Endothelial cell of umbilical vein (primary cell): ENCODE data around the gene ESRRA. TPM values are rescaled to one million over a fixed set of nuclear protein-coding genes. Genes with fewer than 3 reads are reported as not detected.

ENCODE experiments used
- BruUV-seq: library from RNA; stranded (reverse); fragments of 400-500 nt; replicated peaks from 2 replicates; lab custom pipeline; 2021; lab: Mats Ljungman, UMichigan
- CTCF ChIA-PET: fragments of 300-600, 350-600 bp; sonication (Branson Sonifier 250); formaldehyde crosslinking; loops from one replicate; lab custom pipeline; 2021; ENCODE audit warnings: antibody characterized with exemption, inconsistent platforms; lab: Charles Lee
- POLR2A ChIA-PET: fragments of 300-600, 350-600 bp; sonication (Branson Sonifier 250); formaldehyde crosslinking; loops from one replicate; lab custom pipeline; 2021; ENCODE audit warnings: antibody characterized with exemption, inconsistent platforms; lab: Charles Lee
- DNase-seq: peaks from one replicate; pipeline ENCODE4 v3.0.0-alpha.2; 2011; ENCODE audit warnings: low read depth, low spot score
- FAIRE-seq: peaks from 2 replicates; lab custom pipeline; 2011; peaks lifted over from hg19 to GRCh38; lab: Jason Lieb, UNC
- H2AFZ ChIP-seq: 2 replicates; pipeline ENCODE4 v1.6.0; 2012; ENCODE audit warnings: low read depth, low read length, control low read depth, inconsistent platforms
- H3K27ac ChIP-seq: 2 replicates; pipeline ENCODE4 v1.5.1; 2011; ENCODE audit warnings: low read depth, mild to moderate bottlenecking, control low read depth, low read length, moderate library complexity; ENCODE audit not compliant: insufficient read depth
- H3K27me3 ChIP-seq, 2 experiments: 2 replicates each; pipeline versions ENCODE4 v1.6.0 to v1.6.1; 2011; ENCODE audit warnings: low read length in 2 of 2, mixed read lengths in 1 of 2; ENCODE audit not compliant: control insufficient read depth in 2 of 2, insufficient read depth in 2 of 2
- H3K36me3 ChIP-seq, 2 experiments: 2 replicates in 1 of 2; 3 replicates in 1 of 2; pipeline ENCODE4 v1.5.1; 2011; ENCODE audit warnings: low read length in 2 of 2, mild to moderate bottlenecking in 1 of 2, moderate library complexity in 1 of 2; ENCODE audit not compliant: control insufficient read depth in 2 of 2, insufficient read depth in 2 of 2; ENCODE audit errors: extremely low read depth in 1 of 2
- H3K4me1 ChIP-seq: 3 replicates; pipeline ENCODE4 v1.5.1; 2011; ENCODE audit warnings: mild to moderate bottlenecking, low read length; ENCODE audit not compliant: control insufficient read depth, insufficient read depth; ENCODE audit errors: extremely low read depth
- H3K4me2 ChIP-seq: 2 replicates; pipeline ENCODE4 v1.6.1; 2011; ENCODE audit warnings: low read length, control low read depth, mixed read lengths; ENCODE audit not compliant: insufficient read depth
- H3K4me3 ChIP-seq, 3 experiments: fragments of 200-600 bp in 1 of 3; sonication (generic), shearing (Covaris generic) in 1 of 3; replicated peaks in 1 of 3; 2 replicates each; pipeline ENCODE4 v1.5.1; 2011 to 2016; ENCODE audit warnings: control low read depth in 3 of 3, low read length in 3 of 3, mild to moderate bottlenecking in 2 of 3, inconsistent platforms in 1 of 3, low read depth in 1 of 3, moderate library complexity in 1 of 3; ENCODE audit not compliant: insufficient read depth in 1 of 3
- H3K79me2 ChIP-seq: 2 replicates; pipeline ENCODE4 v1.6.0; 2012; ENCODE audit warnings: low read length, inconsistent platforms; ENCODE audit not compliant: control insufficient read depth, insufficient read depth
- H3K9ac ChIP-seq: replicated peaks from 2 replicates; pipeline ENCODE3; 2011; ENCODE audit warnings: low read length, control low read depth; ENCODE audit not compliant: insufficient read depth; ENCODE audit errors: extremely low read depth
- H3K9me1 ChIP-seq: replicated peaks from 3 replicates; pipeline ENCODE4 v1.6.0; 2011; ENCODE audit warnings: mild to moderate bottlenecking, low read length; ENCODE audit not compliant: control insufficient read depth, insufficient read depth; ENCODE audit errors: extremely low read depth
- H3K9me3 ChIP-seq: replicated peaks from 2 replicates; pipeline ENCODE4 v1.5.1; 2012; ENCODE audit warnings: low read length, inconsistent platforms; ENCODE audit not compliant: control insufficient read depth, insufficient read depth
- H4K20me1 ChIP-seq: replicated peaks from 2 replicates; pipeline ENCODE3; 2011; ENCODE audit warnings: mild to moderate bottlenecking, low read length; ENCODE audit not compliant: control insufficient read depth, insufficient read depth; ENCODE audit errors: extremely low read depth
- EZH2 ChIP-seq: IDR thresholded peaks from 2 replicates; pipeline ENCODE4 v1.6.1; 2012; ENCODE audit warnings: borderline replicate concordance, low read depth, mild to moderate bottlenecking, moderate library complexity, low read length, inconsistent platforms; ENCODE audit not compliant: severe bottlenecking
- FOS ChIP-seq: IDR thresholded peaks from 2 replicates; pipeline ENCODE4 v1.6.1; 2011; ENCODE audit warnings: mild to moderate bottlenecking, low read length, moderate library complexity, borderline replicate concordance; ENCODE audit not compliant: insufficient read depth
- GATA2 ChIP-seq: IDR thresholded peaks from 2 replicates; pipeline ENCODE4 v1.7.0; 2011; ENCODE audit warnings: low read depth, mild to moderate bottlenecking, moderate library complexity, mixed read lengths, low read length; ENCODE audit not compliant: insufficient read length, insufficient read depth
- JUN ChIP-seq: IDR thresholded peaks from 2 replicates; pipeline ENCODE4 v1.6.1; 2011; ENCODE audit warnings: borderline replicate concordance, low read depth; ENCODE audit not compliant: insufficient read length, insufficient read depth
- MYC ChIP-seq: IDR thresholded peaks from one replicate; pipeline ENCODE4 v1.6.1; 2011; ENCODE audit warnings: mild to moderate bottlenecking, low read depth, low read length
- POLR2A ChIP-seq: IDR thresholded peaks from 2 replicates; pipeline ENCODE4 v1.6.1; 2012; ENCODE audit warnings: low read depth, mild to moderate bottlenecking, control low read depth, low read length
- POLR2AphosphoS5 ChIP-seq: IDR thresholded peaks from 2 replicates; pipeline ENCODE4 v1.6.1; 2012; ENCODE audit warnings: low read depth, mild to moderate bottlenecking, control low read depth, low read length, moderate library complexity; ENCODE audit not compliant: insufficient read depth
- dilution Hi-C: fragments of 300-500 bp; cut with MboI; formaldehyde crosslinking; loops from one replicate; pipeline ENCODE4 v1.15.0; 2019; ENCODE audit warnings: low sequenced_read_pairs; ENCODE audit not compliant: extremely low pct_ligation_motif_present
- intact Hi-C: fragments of 100-400 bp; cut with micrococcal nuclease; formaldehyde crosslinking; loops from one replicate; pipeline ENCODE4 v1.10.0; 2022
- polyA plus RNA-seq, 4 experiments: library from polyadenylated mRNA; depleted of rRNA in 3 of 4; stranded (reverse) in 3 of 4; unstranded in 1 of 4; fragments of >200 nt; gene quantifications; 2 replicates each; pipeline versions ENCODE4 v1.2.1 to v1.2.3, GENCODE V29; 2011 to 2012; ENCODE audit warnings: missing spikeins in 1 of 4
- total RNA-seq: library from RNA; stranded (reverse); gene quantifications from 2 replicates; pipeline ENCODE4 v1.2.3, GENCODE V29; 2021
- TF ChIP-seq, protein P1 (sequence below), 2 donors: IDR thresholded peaks; 1 replicate in 1 of 2; 2 replicates in 1 of 2; pipeline ENCODE4 v1.5.1; 2011; ENCODE audit warnings: low read length in 2 of 2, mild to moderate bottlenecking in 2 of 2, moderate library complexity in 2 of 2, control low read depth in 1 of 2, inconsistent platforms in 1 of 2, low read depth in 1 of 2; ENCODE audit not compliant: insufficient read depth in 1 of 2; ENCODE audit errors: extremely low read depth in 1 of 2
- TF ChIP-seq, protein P2 (sequence below): IDR thresholded peaks from 2 replicates; pipeline ENCODE4 v1.6.1; 2011; ENCODE audit not compliant: insufficient read depth, insufficient read length

The ESRRA gene
- total and polyA plus RNA-seq, 2 donors (not counting 3 experiments of a cell fraction or from before 2014, with no cell fraction given): 17.2 to 37.4 TPM

DNA sequence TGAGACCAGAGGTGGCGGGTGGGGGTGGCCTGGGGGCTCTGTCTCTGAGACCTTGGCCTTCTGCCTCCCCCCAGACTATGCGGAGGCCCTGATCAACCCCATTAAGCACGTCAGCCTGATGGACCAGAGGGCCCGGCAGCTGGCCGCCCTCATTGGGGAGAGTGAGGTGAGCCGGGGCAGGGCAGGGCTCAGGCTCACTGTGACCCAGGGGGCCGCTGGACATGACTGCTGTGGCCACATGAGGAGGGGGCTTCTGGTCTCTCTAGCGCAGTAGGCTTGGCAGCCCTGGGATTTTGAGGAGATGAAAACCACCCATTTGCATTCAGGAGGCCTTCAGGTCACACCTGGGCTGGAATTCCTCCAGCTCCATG is 41.4 kb upstream of the ESRRA start:
- ChIA-PET POLR2A (no interaction called here), CTCF (interaction anchor here (0.9 to 2.7 kb wide), 5 partner anchors 13 to 91 kb away, joined by 3 to 24 read pairs (median 5); partner anchors contain the start of genes CATSPERZ and PLCB3)
- DNase-seq (no peak), FAIRE-seq (no peak)
- no TSS peak for BruUV-seq
- Histone ChIP-seq H3K9ac (no peak overlapping the region), H3K27ac (peak overlapping the region; percentile 83), H3K4me1 (peaks cover 42% of the 10 kb centered on the region), H3K4me2 (no peak overlapping the region), H3K79me2 (no peaks in the 10 kb centered on the region), H2AFZ (no peak overlapping the region), H3K4me3 (no peak overlapping the region), H3K9me1 (no peaks in the 10 kb centered on the region), H3K9me3 (no peaks in the 10 kb centered on the region), H3K36me3 (peaks cover 15 to 32% of the 10 kb centered on the region in 2 experiments), H4K20me1 (no peaks in the 10 kb centered on the region), H3K27me3 (no peaks in the 10 kb centered on the region)
- dilution Hi-C loops (no loop called here), intact Hi-C loops (loop anchor here (1.0 kb wide), 1 partner anchor 13 kb away; the partner anchor contains the start of gene PLCB3)
- no peak for TF ChIP-seq POLR2A
- no peak for TF ChIP-seq FOS
- no peak for TF ChIP-seq GATA2
- no peak for TF ChIP-seq JUN
- TF ChIP-seq, protein P1, sequence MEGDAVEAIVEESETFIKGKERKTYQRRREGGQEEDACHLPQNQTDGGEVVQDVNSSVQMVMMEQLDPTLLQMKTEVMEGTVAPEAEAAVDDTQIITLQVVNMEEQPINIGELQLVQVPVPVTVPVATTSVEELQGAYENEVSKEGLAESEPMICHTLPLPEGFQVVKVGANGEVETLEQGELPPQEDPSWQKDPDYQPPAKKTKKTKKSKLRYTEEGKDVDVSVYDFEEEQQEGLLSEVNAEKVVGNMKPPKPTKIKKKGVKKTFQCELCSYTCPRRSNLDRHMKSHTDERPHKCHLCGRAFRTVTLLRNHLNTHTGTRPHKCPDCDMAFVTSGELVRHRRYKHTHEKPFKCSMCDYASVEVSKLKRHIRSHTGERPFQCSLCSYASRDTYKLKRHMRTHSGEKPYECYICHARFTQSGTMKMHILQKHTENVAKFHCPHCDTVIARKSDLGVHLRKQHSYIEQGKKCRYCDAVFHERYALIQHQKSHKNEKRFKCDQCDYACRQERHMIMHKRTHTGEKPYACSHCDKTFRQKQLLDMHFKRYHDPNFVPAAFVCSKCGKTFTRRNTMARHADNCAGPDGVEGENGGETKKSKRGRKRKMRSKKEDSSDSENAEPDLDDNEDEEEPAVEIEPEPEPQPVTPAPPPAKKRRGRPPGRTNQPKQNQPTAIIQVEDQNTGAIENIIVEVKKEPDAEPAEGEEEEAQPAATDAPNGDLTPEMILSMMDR (IDR thresholded peaks at IDR 0.05; ENCODE audit: extremely low read depth in 1 of 2, insufficient read depth in 1 of 2, low read depth in 1 of 2, low read length in 2 of 2): no peak
- TF ChIP-seq EZH2: no peak
- no peak for TF ChIP-seq MYC
- TF ChIP-seq POLR2AphosphoS5: no peak
- TF ChIP-seq, protein P2, sequence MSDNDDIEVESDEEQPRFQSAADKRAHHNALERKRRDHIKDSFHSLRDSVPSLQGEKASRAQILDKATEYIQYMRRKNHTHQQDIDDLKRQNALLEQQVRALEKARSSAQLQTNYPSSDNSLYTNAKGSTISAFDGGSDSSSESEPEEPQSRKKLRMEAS: no peak
